Inferior parietal cortex (tissue), 1 donor: ENCODE measurements around the gene PTCH1.

ENCODE experiments used
- DNase-seq: peaks from one replicate; pipeline ENCODE4 v3.0.0-alpha.2; 2016; ENCODE audit errors: extremely low spot score

The PTCH1 gene

GRCh38 chr9:95498641-95499040, 18.1 kb downstream of the PTCH1 start:
- DNase-seq: no peak

- DNase-seq: no peak
Measured at GRCh38 chr9:95497772-95498171, 19.0 kb downstream of the PTCH1 start.

GRCh38 chr9:95496687-95497086, 20.1 kb downstream of the PTCH1 start:
- no peak for DNase-seq

DNA sequence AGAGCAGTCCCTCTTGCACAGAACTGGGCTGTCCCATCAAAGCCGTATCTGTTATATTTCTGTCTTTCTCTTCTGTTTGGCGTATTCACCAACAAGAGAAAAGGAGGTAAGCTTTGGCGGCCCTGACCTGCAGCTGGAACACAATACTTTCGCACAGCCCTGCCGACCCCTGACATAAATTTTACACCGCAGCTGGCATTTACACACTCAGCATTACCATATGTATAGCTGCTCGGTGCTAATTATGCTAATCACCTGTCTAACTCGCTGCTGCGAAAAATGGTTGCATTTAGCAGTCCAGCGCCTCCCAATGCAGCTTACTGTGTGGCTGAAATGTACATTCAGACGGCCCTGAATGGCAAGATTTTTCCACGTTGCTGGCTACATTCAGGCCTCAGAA, 20.8 kb downstream of the PTCH1 start:
- DNase-seq: no peak

DNA sequence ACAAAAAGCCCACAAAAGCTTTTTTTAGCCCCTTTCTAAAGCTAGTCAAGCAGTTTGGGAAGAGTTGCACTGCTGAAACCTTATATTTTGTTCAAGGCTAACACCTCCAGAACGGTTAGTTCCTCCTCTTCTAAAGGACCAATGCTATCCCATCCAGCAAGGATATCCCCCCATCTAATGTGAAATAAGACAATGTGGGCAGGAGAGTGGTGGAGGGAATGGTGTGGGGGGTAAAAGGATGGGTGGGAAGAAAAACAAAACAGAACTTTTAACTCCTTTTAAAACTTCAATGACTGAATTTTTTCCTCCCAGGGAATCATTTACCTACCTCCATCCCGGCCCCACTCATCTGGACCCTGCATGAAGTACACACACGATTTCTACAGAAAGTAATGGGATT, 21.2 kb downstream of the PTCH1 start:
- DNase-seq: no peak

DNA sequence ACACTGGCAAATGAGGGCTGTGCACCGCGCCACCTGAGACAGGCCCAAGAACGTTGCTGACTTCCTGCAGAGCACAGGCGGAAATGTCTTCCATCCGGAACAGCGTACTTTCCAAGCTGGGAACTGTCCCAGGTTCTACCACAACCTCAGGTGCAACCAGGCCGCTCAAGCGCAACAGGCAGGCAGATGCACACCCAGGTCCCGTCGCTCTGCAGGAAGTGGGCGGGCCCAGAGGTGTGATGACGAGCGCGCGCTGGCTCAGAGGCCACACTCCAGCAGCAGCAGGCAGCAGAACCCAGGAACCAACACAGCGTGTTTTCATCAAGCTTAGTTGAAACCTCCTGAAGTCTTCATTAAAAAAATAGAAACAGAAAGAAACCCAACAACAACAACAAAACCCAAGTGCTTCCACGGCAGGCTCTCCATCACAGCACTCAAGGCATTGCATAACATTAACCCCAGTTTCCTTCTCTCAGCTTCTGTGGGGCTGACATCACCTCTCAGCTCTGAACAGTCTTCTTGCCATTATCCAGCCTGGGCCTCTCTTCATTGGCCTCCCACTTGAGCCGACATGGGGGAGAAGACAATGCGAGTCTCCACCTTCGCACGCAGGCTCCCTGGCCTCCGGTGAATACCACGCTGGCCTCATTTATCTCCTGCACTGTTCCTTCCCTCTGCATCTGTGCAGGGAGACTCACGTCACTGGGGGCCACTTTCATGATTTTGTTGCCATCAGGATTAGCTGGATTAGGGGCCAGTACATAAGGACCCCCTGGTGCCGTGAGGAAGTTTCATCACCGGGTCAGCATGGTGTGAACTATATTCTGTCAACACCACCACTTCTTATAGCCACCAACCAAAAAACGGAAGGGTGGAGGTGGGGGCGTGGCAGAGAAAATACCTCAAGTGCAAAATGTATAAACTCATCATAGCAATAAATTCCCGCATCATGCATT, 22.1 kb downstream of the PTCH1 start:
- DNase-seq: no peak

GRCh38 chr9:95494022-95494415, 22.8 kb downstream of the PTCH1 start:
- DNase-seq: no peak

DNA sequence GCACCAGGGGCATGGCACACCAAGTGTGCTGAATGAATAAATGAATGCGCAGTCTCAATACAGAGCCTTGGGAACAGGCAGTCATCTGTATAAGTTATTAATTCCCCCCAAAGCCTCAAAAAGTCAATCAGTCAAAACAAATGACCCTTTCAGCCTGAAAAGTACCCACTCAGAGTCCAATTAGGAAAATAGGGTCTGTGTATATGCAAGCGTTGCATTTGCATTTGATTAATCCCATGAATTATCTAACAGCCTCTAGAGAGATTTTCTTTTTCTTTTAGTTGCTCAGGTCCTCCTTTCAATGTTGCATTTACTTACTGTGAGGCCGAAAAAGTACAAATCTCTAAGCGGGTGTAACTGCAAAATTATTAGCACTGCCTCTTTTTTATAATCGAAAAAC, 23.4 kb downstream of the PTCH1 start:
- DNase-seq: no peak

DNA sequence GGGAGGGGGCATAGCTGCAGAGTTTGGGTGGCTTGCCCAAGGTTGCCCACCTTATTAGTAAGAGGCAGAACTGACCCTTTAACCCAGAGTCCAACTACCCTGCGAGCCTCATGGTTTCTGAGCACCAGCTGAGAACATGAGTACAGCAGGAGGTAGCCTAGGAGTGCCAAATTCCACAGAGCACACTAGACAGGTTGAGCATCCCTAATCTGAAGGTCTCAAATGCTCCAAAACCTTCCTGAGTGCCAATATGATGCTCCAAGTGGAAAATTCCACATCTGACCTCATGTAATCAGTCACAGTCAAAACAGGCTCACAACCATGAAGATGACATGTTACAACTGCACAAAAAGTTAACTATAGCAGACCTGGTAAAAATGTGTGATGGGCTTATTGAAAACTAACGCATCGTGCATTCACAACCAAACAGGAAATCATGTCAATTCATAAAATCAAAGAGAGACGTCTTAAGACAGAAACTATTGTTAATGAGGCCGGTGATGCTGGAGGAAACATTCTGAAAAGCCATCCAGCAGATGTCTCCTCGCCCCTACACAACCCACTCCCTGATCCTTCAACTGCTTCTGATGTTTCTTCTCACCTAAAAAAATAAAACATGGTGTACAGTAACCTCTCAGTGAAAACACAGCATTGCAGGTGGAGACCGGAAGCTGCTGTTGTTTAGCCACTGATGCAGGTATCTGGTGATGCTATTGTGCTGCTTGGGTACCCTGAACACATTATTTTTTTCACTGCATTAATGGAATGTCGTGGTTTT, 25.0 kb downstream of the PTCH1 start:
- DNase-seq: no peak

DNA sequence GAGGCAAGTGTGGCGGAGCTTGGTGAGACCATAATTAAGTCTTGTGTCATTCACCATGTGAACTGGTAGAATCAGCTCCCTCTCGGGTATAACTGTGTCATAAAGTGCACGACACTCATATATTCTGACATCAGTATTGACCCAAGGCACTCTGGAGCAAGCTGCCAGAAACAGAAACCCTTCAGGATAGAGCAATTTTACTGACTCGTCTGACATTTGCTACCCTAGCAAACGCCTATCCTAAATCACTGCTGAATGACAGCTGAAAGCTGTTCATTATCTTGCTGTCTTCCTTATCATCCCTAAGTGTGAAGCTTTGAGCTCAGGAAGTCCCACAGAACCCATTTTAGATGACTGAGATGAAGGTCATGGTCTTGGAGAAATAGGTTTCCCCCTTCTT, 27.8 kb downstream of the PTCH1 start:
- DNase-seq: no peak

- no peak for DNase-seq
Measured at GRCh38 chr9:95486318-95486717, 30.5 kb downstream of the PTCH1 start.

GRCh38 chr9:95484225-95484624, 32.5 kb downstream of the PTCH1 start:
- no peak for DNase-seq

DNA sequence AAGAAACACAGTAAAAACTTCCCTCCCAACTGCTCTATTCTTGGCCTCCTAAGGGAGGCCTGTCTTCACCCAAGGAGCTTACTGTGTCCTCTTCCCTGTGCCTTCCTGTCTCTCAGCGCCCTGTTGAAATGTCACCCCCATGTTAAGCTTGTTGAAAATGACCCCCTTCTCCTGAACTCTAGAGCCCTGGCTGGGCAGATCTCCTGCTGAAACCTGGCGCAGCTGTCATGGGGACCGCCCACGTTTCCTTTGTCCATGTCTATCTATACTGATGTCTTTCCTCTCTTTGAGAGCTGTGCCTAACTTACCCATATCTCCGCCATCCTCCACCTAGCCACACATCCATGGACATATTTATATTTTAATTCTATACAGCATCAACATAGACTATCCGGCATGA, 33.3 kb downstream of the PTCH1 start:
- no peak for DNase-seq

DNA sequence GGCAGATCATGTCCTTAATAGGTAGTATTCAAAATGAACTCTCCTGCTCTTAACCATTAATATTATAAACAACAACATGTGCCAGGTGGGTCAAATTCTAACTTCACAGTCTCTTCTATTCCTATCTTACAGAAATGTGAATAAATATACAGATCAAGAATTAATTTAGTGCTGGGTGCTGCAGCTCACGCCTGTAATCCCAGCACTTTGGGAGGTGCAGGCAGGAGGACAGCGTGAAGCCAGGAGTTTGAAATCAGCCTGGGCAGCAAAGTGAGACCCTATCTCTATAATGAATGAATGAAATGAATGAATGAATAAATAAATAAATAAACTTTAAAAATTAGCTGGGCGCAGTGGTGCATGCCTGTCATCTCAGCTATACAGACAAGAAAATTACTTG, 34.1 kb downstream of the PTCH1 start:
- no peak for DNase-seq

DNA sequence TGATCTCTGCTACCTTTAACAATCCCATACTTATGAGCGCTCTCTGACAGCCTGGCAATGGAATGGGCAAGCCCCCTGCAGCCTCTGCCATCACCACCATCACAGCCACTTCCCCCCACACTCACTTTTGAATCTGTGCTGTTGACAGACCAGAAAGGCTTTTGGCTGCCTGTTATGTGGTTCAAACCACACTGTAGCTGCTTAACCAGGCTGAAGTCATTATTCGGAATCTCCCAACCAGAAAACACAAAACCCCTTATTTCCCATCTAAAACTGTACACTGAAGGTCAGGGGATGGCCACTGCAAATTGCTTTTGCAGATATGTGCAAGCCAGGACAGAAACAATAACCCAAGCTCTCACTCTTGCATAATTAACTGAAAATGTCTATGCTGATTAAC, 35.8 kb downstream of the PTCH1 start:
- DNase-seq: no peak

DNA sequence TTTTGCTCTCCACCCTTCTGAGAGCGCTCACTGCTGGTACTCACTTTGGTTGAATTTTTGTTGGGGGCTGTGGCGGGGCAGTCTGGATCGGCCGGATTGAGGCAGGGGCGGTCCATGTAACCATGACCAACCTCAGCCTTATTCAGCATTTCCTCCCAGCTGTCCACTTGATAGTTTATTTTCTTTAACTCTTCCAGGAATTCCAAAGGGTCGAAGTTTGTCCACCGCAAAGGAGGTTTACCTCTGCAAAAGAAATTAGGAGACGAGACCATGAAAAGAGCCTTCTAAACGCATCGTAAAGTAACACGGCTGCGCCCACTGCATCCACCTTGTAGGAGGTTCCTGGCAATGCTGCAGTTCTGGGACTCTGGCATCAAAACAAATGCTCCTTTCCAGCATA, 36.4 kb downstream of the PTCH1 start:
- no peak for DNase-seq

GRCh38 chr9:95479330-95479729, 37.4 kb downstream of the PTCH1 start:
- DNase-seq: no peak

DNA sequence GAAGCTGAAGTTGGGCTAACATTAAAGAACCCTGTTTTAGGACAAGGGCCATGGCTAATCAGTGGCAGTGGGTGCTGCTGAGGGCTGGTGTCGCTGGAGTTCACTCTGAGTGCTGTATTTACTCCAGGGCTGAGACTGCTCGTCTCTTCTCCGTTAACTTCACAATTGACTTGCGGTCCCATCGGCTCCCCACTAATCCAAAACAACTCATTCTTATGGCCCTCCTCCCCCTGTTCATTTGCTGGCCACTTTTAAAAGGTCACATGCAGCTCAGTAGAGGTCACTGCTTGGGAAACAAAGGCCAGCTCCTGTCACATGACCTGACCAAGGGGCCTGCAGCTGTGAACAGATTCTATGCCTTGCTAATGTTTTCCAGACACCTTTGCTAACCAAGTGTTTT, 38.4 kb downstream of the PTCH1 start:
- DNase-seq: peak; percentile 48

DNA sequence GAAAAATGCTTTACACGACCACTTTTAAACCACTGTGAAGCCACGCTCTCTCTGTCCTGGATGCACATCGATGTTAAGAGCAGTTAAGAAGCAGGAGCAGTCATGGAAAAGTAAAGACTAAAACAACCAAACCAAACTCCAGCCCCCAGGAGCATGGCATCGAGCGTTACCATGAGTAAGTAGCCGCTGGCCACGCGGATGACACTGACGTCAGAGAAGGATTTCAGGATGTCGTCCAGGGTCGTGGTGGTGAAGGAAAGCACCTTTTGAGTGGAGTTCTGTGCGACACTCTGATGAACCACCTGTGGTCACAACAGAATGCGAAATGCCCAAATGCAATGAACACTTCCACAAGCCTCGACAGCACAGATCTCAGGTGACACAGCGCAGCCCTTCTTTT, 38.9 kb downstream of the PTCH1 start:
- no peak for DNase-seq

DNA sequence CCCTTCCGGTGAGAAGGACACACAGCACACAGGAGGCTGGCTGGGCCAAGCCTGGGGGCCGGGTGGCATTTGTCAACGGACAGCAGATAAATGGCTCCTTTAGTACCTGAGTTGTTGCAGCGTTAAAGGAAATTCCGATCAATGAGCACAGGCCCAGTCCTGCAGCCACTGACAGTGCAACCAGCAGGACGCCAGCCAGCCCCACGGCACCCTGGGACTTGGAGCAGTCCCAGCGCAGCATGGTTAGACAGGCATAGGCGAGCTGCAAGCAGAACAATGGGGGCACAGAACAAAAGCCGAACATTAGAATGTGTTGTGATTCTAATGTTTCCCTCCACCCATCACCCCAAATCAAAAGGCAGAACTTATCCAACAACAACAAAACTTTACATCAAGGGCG, 39.3 kb downstream of the PTCH1 start:
- DNase-seq: peak; percentile 78

DNA sequence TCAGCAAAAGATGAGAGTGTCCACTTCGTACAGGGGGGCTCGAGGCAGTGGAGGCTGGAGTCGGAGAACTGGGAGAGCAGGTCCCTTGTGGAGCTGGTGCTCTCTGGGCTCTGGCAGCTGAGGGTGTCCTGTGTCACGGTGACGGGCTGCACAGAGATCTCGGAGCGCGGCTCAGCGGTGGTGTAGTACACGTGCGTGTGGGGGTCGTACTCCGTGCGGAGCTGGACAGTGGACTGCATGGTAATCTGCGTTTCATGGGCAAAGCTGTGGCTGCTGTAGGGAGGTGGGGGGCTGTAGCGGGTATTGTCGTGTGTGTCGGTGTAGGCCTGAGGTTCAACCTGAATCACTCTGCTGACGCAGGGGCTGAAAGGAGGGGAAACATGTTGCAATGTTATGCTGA, 48.0 kb downstream of the PTCH1 start:
- no peak for DNase-seq

- DNase-seq: no peak
Measured at GRCh38 chr9:95465115-95465514, 51.7 kb downstream of the PTCH1 start.
